Effector memory CD8-positive, alpha-beta T cell (primary cell): ENCODE data around the gene FGF19.

Experiments
- ATAC-seq: fragments of 150-1000 bp; cut with Tn5 transposase; replicated peaks from 2 replicates; pipeline ENCODE4 v1.10.0; 2021; ENCODE audit warnings: mild to moderate bottlenecking, moderate library complexity
- DNase-seq, 3 experiments: peaks; one replicate each; pipeline ENCODE4 v3.0.0; 2021
- H3K27ac Mint-ChIP-seq, 2 donors: one replicate each; pipeline ENCODE4 v1.8.0; 2022; ENCODE audit warnings: mild to moderate bottlenecking in 2 of 2, mixed read lengths in 2 of 2, moderate library complexity in 2 of 2
- H3K27me3 Mint-ChIP-seq, 2 donors: one replicate each; pipeline ENCODE4 v1.8.0; 2022; ENCODE audit warnings: mixed read lengths in 2 of 2
- H3K36me3 Mint-ChIP-seq: one replicate; pipeline ENCODE4 v1.8.0; 2022; ENCODE audit warnings: mild to moderate bottlenecking, moderate library complexity, mixed read lengths; ENCODE audit not compliant: insufficient read depth
- H3K4me1 Mint-ChIP-seq, 2 donors: one replicate each; pipeline ENCODE4 v1.8.0; 2022; ENCODE audit warnings: low read depth in 2 of 2, mixed read lengths in 2 of 2
- H3K4me3 Mint-ChIP-seq, 2 donors: one replicate each; pipeline ENCODE4 v1.8.0; 2022; ENCODE audit warnings: mild to moderate bottlenecking in 2 of 2, mixed read lengths in 2 of 2, moderate library complexity in 2 of 2
- H3K9me3 Mint-ChIP-seq, 2 donors: one replicate each; pipeline ENCODE4 v1.8.0; 2022; ENCODE audit warnings: mixed read lengths in 2 of 2

The FGF19 gene

GRCh38 chr11:69731110-69731509 is 27.3 kb upstream of the FGF19 start:
- H3K4me3 Mint-ChIP-seq = no peak overlapping the region
- no peaks in the 10 kb centered on the region for H3K4me1 Mint-ChIP-seq
- no peak overlapping the region for H3K27ac Mint-ChIP-seq
- no peaks in the 10 kb centered on the region for H3K9me3 Mint-ChIP-seq
- H3K27me3 Mint-ChIP-seq = peaks cover 74 to 85% of the 10 kb centered on the region in 2 donors
- no peaks in the 10 kb centered on the region for H3K36me3 Mint-ChIP-seq
- ATAC-seq = no peak
- no peak for DNase-seq

GRCh38 chr11:69730500-69730899 is 26.7 kb upstream of the FGF19 start:
- H3K9me3 Mint-ChIP-seq = no peaks in the 10 kb centered on the region
- no peak overlapping the region for H3K27ac Mint-ChIP-seq
- H3K36me3 Mint-ChIP-seq = no peaks in the 10 kb centered on the region
- H3K4me1 Mint-ChIP-seq = no peaks in the 10 kb centered on the region
- DNase-seq (no peak), ATAC-seq (no peak)
- no peak overlapping the region for H3K4me3 Mint-ChIP-seq
- peaks cover 79 to 91% of the 10 kb centered on the region in 2 donors for H3K27me3 Mint-ChIP-seq

GRCh38 chr11:69729252-69729651 is 25.4 kb upstream of the FGF19 start:
- H3K27ac Mint-ChIP-seq = no peak overlapping the region
- no peaks in the 10 kb centered on the region for H3K9me3 Mint-ChIP-seq
- no peaks in the 10 kb centered on the region for H3K36me3 Mint-ChIP-seq
- no peak for DNase-seq
- H3K27me3 Mint-ChIP-seq = peaks cover 82 to 95% of the 10 kb centered on the region in 2 donors
- H3K4me1 Mint-ChIP-seq = no peaks in the 10 kb centered on the region
- no peak for ATAC-seq
- H3K4me3 Mint-ChIP-seq = no peak overlapping the region

GRCh38 chr11:69727266-69727665 is 23.4 kb upstream of the FGF19 start:
- ATAC-seq (no peak), DNase-seq (no peak)
- H3K27me3 Mint-ChIP-seq = peaks cover 79 to 99% of the 10 kb centered on the region in 2 donors
- H3K9me3 Mint-ChIP-seq = no peaks in the 10 kb centered on the region
- no peaks in the 10 kb centered on the region for H3K4me1 Mint-ChIP-seq
- no peaks in the 10 kb centered on the region for H3K36me3 Mint-ChIP-seq
- no peak overlapping the region for H3K4me3 Mint-ChIP-seq
- H3K27ac Mint-ChIP-seq = no peak overlapping the region

GRCh38 chr11:69726481-69726880 is 22.7 kb upstream of the FGF19 start:
- no peak for ATAC-seq
- Mint-ChIP-seq H3K4me1 (no peaks in the 10 kb centered on the region), H3K27ac (no peak overlapping the region), H3K9me3 (no peaks in the 10 kb centered on the region), H3K36me3 (no peaks in the 10 kb centered on the region), H3K27me3 (peaks cover 72 to 99% of the 10 kb centered on the region in 2 donors), H3K4me3 (no peak overlapping the region)
- DNase-seq = no peak

DNA sequence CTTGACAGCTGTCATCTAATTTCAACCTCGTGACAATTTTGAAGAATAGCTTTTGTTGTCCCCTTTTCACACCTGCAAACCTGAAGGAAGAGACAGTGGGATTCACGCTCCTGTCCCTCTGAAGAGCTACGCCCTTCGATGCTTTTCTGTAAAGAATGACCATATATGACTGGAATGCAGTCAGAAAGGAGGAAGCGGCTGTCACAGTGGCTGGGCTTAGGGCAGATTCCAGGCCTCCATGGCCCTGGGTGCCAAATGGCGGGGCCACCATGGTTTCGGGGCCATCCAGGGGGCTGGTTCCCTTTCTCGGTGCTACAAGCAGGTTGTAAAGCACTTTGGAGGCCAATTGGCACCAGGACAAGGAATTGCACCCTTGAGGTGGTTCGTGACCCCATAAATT is 22.2 kb upstream of the FGF19 start:
- Mint-ChIP-seq H3K27me3 (peaks cover 68 to 99% of the 10 kb centered on the region in 2 donors), H3K9me3 (no peaks in the 10 kb centered on the region), H3K27ac (no peak overlapping the region), H3K4me1 (no peaks in the 10 kb centered on the region), H3K4me3 (no peak overlapping the region), H3K36me3 (no peaks in the 10 kb centered on the region)
- DNase-seq (no peak), ATAC-seq (no peak)

DNA sequence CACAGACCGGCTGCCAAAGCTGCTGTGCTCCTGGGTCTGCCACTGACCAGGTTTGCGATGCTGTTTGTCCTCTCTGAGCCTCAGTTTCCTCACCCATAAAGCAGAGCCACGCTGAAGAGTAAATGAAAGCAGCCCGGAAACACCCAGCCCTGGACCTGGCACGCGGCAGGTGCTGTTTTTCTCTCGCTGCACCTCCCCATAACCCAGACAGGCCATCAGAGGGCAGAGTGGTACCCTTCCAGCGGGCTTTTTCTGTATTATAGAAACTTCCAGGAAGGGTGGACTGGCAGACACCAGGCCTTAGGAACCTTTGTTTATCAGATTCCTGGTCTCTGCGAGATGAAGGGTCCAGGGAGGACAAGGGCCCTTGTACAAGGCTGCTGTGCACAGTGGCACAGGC is 17.9 kb upstream of the FGF19 start:
- no peak overlapping the region for H3K27ac Mint-ChIP-seq
- no peak for DNase-seq
- H3K4me3 Mint-ChIP-seq = no peak overlapping the region
- peaks cover 55 to 99% of the 10 kb centered on the region in 2 donors for H3K27me3 Mint-ChIP-seq
- ATAC-seq = no peak
- peaks cover 4% of the 10 kb centered on the region for H3K36me3 Mint-ChIP-seq
- H3K9me3 Mint-ChIP-seq = no peaks in the 10 kb centered on the region
- H3K4me1 Mint-ChIP-seq = peaks cover 0 to 3% of the 10 kb centered on the region in 2 donors

DNA sequence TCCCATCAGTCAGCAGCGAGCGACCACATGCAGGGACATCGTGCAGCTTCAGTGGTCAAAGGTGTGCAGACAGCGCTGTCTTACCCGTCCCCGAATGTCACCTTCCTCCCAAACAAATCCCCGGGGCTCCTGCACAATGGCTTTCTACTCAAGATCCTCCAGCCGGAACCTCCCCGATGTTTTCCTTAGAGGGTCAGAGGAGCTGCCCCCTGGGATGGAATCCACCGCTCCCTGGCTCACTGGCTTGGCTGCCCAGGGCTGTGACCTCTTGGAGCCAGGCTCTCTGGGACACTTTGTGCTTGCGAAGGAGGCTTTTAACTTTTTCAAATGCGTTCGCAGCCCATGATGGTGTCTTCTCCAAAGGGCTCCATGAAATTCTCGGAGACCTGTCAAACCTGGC is 17.3 kb upstream of the FGF19 start:
- H3K4me1 Mint-ChIP-seq = peaks cover 0 to 3% of the 10 kb centered on the region in 2 donors
- no peak overlapping the region for H3K4me3 Mint-ChIP-seq

GRCh38 chr11:69718912-69719311 is 15.1 kb upstream of the FGF19 start:
- no peak for ATAC-seq
- Mint-ChIP-seq H3K4me1 (peaks cover 0 to 3% of the 10 kb centered on the region in 2 donors), H3K4me3 (no peak overlapping the region), H3K27ac (no peak overlapping the region), H3K27me3 (peaks cover 37 to 72% of the 10 kb centered on the region in 2 donors), H3K36me3 (peaks cover 4% of the 10 kb centered on the region), H3K9me3 (no peaks in the 10 kb centered on the region)
- no peak for DNase-seq

More for the DNA sequence above, 17.3 kb upstream of the FGF19 start:
- no peak for DNase-seq
- H3K36me3 Mint-ChIP-seq = peaks cover 4% of the 10 kb centered on the region
- ATAC-seq = no peak
- no peaks in the 10 kb centered on the region for H3K9me3 Mint-ChIP-seq
- H3K27ac Mint-ChIP-seq = no peak overlapping the region
- H3K27me3 Mint-ChIP-seq = peaks cover 51 to 94% of the 10 kb centered on the region in 2 donors

- Mint-ChIP-seq H3K27ac (no peak overlapping the region), H3K27me3 (peaks cover 38 to 65% of the 10 kb centered on the region in 2 donors), H3K36me3 (peaks cover 4% of the 10 kb centered on the region), H3K4me3 (no peak overlapping the region), H3K9me3 (no peaks in the 10 kb centered on the region), H3K4me1 (peaks cover 0 to 3% of the 10 kb centered on the region in 2 donors)
- ATAC-seq (no peak), DNase-seq (no peak)
These were observed 14.3 kb upstream of the FGF19 start for GRCh38 chr11:69718147-69718546.

DNA sequence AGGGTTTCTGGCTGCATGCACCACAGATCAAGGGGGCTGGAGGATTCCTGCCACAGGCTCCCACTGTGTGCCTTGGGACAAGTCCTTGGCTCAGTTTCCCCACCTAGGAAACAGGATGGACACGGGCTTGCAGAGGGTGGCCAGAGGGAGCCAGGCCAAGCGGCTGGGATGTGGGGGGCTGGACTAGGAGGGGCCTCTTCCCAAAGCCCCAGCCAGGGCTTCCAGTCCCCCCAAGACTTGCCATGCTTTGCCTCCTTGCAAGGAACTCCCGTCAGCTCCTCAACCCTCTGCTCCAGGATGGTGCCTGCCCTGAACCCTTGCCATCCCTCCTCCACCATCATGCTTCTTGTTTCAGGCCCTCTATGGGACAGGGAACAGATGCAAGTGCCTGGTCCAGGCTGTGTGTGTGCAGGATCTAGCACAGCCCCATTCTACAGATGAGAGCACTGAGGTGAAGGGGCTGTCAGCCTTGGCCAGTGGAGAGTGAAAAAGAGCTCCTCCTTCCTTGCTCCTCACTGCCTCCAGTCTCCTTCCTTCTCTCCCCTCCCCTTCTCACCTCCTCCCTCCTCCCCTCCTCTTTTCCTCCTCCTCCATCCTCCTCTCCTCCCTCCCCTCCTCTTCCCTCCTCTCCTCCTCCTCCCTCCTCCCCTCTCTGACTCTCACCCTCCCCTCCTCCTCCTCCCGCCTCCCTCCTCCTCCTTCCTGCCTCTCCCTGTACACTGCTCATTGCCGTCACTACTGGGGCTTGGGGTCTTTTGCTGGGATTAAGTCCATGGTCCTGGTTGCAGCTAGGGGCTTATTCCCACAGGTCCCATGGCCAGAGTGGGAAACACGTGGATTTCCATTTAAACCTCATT is 13.3 kb upstream of the FGF19 start:
- Mint-ChIP-seq H3K9me3 (no peaks in the 10 kb centered on the region), H3K27me3 (peaks cover 35 to 65% of the 10 kb centered on the region in 2 donors), H3K4me3 (no peak overlapping the region), H3K27ac (no peak overlapping the region), H3K36me3 (peaks cover 4% of the 10 kb centered on the region), H3K4me1 (peaks cover 3 to 6% of the 10 kb centered on the region in 2 donors)
- DNase-seq (no peak), ATAC-seq (no peak)

DNA sequence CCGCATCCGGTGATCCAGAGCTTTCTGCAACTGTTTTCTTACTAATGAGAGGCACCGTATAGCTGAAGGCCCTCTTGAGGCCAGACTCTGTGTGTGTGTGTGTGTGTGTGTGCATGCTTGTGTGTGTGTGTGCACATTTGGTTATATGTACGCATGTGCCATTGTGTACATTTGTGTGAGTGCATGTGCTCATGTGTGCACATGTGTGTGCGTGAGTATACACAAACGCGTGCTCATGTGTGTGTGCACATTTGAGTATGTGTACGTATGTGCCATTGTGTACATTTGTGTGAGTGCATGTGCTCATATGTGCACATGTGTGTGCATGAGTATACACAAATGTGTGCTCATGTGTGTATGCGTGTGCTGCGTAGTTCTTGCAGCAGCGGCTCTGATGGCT is 12.3 kb upstream of the FGF19 start:
- ATAC-seq (no peak), DNase-seq (no peak)
- Mint-ChIP-seq H3K4me3 (no peak overlapping the region), H3K9me3 (no peaks in the 10 kb centered on the region), H3K4me1 (peaks cover 9 to 12% of the 10 kb centered on the region in 2 donors), H3K27me3 (peaks cover 44 to 65% of the 10 kb centered on the region in 2 donors), H3K36me3 (peaks cover 4% of the 10 kb centered on the region), H3K27ac (no peak overlapping the region)

DNA sequence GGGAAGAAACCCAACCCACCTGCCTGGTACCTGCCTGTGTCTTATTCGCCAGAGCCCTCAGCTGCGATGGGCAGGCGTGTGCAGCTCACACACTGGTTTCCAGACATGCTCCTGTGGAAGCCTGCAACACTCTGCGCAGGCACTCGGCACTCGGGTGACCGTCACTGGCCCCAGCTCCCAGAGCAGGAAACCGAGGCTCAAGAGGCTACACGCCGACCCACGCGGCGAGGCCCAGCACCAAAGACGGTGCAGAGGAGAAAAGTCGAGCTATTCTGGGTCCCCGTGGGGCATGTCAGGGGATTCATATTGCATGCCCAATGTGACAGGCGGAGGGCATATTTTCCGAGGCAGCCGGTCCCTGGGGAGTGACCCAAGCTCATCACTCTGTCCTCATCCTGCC is 11.6 kb upstream of the FGF19 start:
- ATAC-seq (no peak), DNase-seq (no peak)
- no peak overlapping the region for H3K4me3 Mint-ChIP-seq
- H3K27me3 Mint-ChIP-seq = peaks cover 45 to 65% of the 10 kb centered on the region in 2 donors
- H3K27ac Mint-ChIP-seq = no peak overlapping the region
- H3K4me1 Mint-ChIP-seq = peaks cover 9 to 12% of the 10 kb centered on the region in 2 donors
- H3K36me3 Mint-ChIP-seq = peaks cover 4% of the 10 kb centered on the region
- H3K9me3 Mint-ChIP-seq = no peaks in the 10 kb centered on the region
